NCI-H345 (cell line): ENCODE data around the gene ATXN7L1.

Experiments
- DNase-seq: peaks from one replicate; lab custom pipeline; 2025; lab: John Stamatoyannopoulos, UW

ATXN7L1 gene

GRCh38 chr7:105647591-105647990 lies 228.8 kb downstream of the ATXN7L1 start:
- DNase-seq = peak; percentile 65

GRCh38 chr7:105644937-105645336 lies 231.5 kb downstream of the ATXN7L1 start:
- DNase-seq = no peak

- DNase-seq = no peak
Measured at GRCh38 chr7:105643851-105644250, 232.5 kb downstream of the ATXN7L1 start.

GRCh38 chr7:105643384-105643783 lies 233.0 kb downstream of the ATXN7L1 start:
- DNase-seq = no peak

- DNase-seq = no peak
Measured at GRCh38 chr7:105642264-105642663, 234.1 kb downstream of the ATXN7L1 start.

- DNase-seq = no peak
Measured at GRCh38 chr7:105640956-105641810, 235.2 kb downstream of the ATXN7L1 start.

GRCh38 chr7:105639667-105640493 lies 236.5 kb downstream of the ATXN7L1 start:
- no peak for DNase-seq

GRCh38 chr7:105638902-105639495 lies 237.4 kb downstream of the ATXN7L1 start:
- DNase-seq = peak; percentile 89

- DNase-seq = no peak
Measured at GRCh38 chr7:105638334-105638733, 238.1 kb downstream of the ATXN7L1 start.

- peak; percentile 69 for DNase-seq
Measured at GRCh38 chr7:105637755-105638154, 238.6 kb downstream of the ATXN7L1 start.

GRCh38 chr7:105636982-105637381 lies 239.4 kb downstream of the ATXN7L1 start:
- no peak for DNase-seq

- DNase-seq = no peak
Measured at GRCh38 chr7:105635197-105635596, 241.2 kb downstream of the ATXN7L1 start.

GRCh38 chr7:105625986-105626385 lies 250.4 kb downstream of the ATXN7L1 start:
- DNase-seq = no peak

- DNase-seq = no peak
Measured at GRCh38 chr7:105623906-105624305, 252.5 kb downstream of the ATXN7L1 start.

- DNase-seq = no peak
Measured at GRCh38 chr7:105623378-105623777, 253.0 kb downstream of the ATXN7L1 start.

- DNase-seq = no peak
Measured at GRCh38 chr7:105622106-105622731, 254.2 kb downstream of the ATXN7L1 start.

- no peak for DNase-seq
Measured at GRCh38 chr7:105621617-105622016, 254.8 kb downstream of the ATXN7L1 start.

GRCh38 chr7:105621176-105621575 lies 255.2 kb downstream of the ATXN7L1 start:
- no peak for DNase-seq

- no peak for DNase-seq
Measured at GRCh38 chr7:105619590-105619989, 256.8 kb downstream of the ATXN7L1 start.

- no peak for DNase-seq
Measured at GRCh38 chr7:105618016-105618296, 258.4 kb downstream of the ATXN7L1 start.

GRCh38 chr7:105617280-105618015 lies 259.0 kb downstream of the ATXN7L1 start:
- DNase-seq = no peak
